ENCODE measurements around the gene VSX1. TPM values are rescaled to one million over a fixed set of nuclear protein-coding genes. Genes with fewer than 3 reads are reported as not detected.

VSX1 gene
- total RNA-seq, result not detected in 2 replicates

- intact Hi-C loops (cut with micrococcal nuclease), result no loop called here
Observed at GRCh38 chr20:25081730-25082497, at the start of gene VSX1. Gene VSX1 (minus strand): TSS chr20:25082141. CDS start chr20:25082096, 45 bp downstream.

GRCh38 chr20:25129908-25130307, 48.0 kb upstream of the VSX1 start:
- intact Hi-C loops (cut with micrococcal nuclease), result no loop called here

GRCh38 chr20:25129428-25129827, 47.5 kb upstream of the VSX1 start:
- intact Hi-C loops (cut with micrococcal nuclease), result no loop called here

- intact Hi-C loops (cut with micrococcal nuclease), result no loop called here
Observed at GRCh38 chr20:25128649-25129048, 46.7 kb upstream of the VSX1 start.

- intact Hi-C loops (cut with micrococcal nuclease), result no loop called here
Observed at GRCh38 chr20:25127761-25128537, 46.0 kb upstream of the VSX1 start.

GRCh38 chr20:25126204-25127029, 44.5 kb upstream of the VSX1 start:
- intact Hi-C loops (cut with micrococcal nuclease), result no loop called here

GRCh38 chr20:25125636-25126035, 43.7 kb upstream of the VSX1 start:
- intact Hi-C loops (cut with micrococcal nuclease), result no loop called here

GRCh38 chr20:25120920-25121319, 39.0 kb upstream of the VSX1 start:
- intact Hi-C loops (cut with micrococcal nuclease), result no loop called here

- intact Hi-C loops (cut with micrococcal nuclease), result no loop called here
Observed at GRCh38 chr20:25120457-25120856, 38.5 kb upstream of the VSX1 start.

- intact Hi-C loops (cut with micrococcal nuclease), result no loop called here
Observed at GRCh38 chr20:25118529-25118928, 36.6 kb upstream of the VSX1 start.

GRCh38 chr20:25117990-25118389, 36.0 kb upstream of the VSX1 start:
- intact Hi-C loops (cut with micrococcal nuclease), result no loop called here

GRCh38 chr20:25116739-25117458, 35.0 kb upstream of the VSX1 start:
- intact Hi-C loops (cut with micrococcal nuclease), result no loop called here

GRCh38 chr20:25103526-25103925, 21.6 kb upstream of the VSX1 start:
- intact Hi-C loops (cut with micrococcal nuclease), result no loop called here

- intact Hi-C loops (cut with micrococcal nuclease), result no loop called here
Observed at GRCh38 chr20:25100914-25101313, 19.0 kb upstream of the VSX1 start.

- intact Hi-C loops (cut with micrococcal nuclease), result no loop called here
Observed at GRCh38 chr20:25099601-25100140, 17.7 kb upstream of the VSX1 start.

- intact Hi-C loops (cut with micrococcal nuclease), result no loop called here
Observed at GRCh38 chr20:25097498-25097897, 15.6 kb upstream of the VSX1 start.

- intact Hi-C loops (cut with micrococcal nuclease), result no loop called here
Observed at GRCh38 chr20:25090492-25091429, 8.8 kb upstream of the VSX1 start.

- intact Hi-C loops (cut with micrococcal nuclease), result no loop called here
Observed at GRCh38 chr20:25089662-25090061, 7.7 kb upstream of the VSX1 start.

GRCh38 chr20:25089096-25089495, 7.2 kb upstream of the VSX1 start:
- intact Hi-C loops (cut with micrococcal nuclease), result no loop called here

GRCh38 chr20:25088267-25088666, 6.3 kb upstream of the VSX1 start:
- intact Hi-C loops (cut with micrococcal nuclease), result no loop called here
